Left cardiac atrium (tissue), 4 donors: Measurements from ENCODE around the gene SDC4. TPM values are rescaled to one million over a fixed set of nuclear protein-coding genes. Genes with fewer than 3 reads are reported as not detected.
A peak's percentile ranks its signal among the peaks of the same experiment; 100 is the strongest.

Experiments used
- ATAC-seq, 2 donors: fragments of 200-7000 bp; cut with Tn5 transposase; one replicate each; pipeline ENCODE4 v1.9.1; 2020; ENCODE audit warnings: mild to moderate bottlenecking in 2 of 2, moderate library complexity in 2 of 2
- DNase-seq: peaks from one replicate; pipeline ENCODE4 v3.0.0-alpha.2; 2020
- intact Hi-C, 2 donors: fragments of 100-400 bp; cut with DNase I; formaldehyde crosslinking; loops; one replicate each; pipeline versions ENCODE4 v1.14.1 to v1.15.1; 2022 to 2023
- total RNA-seq, 2 donors: library from RNA; stranded (reverse); fragmentation: NEBNext Ultra II Directional; extraction: Animal tissue kit (Norgen Biotek cat#: 25700); gene quantifications; one replicate each; pipeline ENCODE4 v1.2.1, GENCODE V29; 2021
- donor health status: DM: no; HTN: yes; CAD: no.
- donor health status: DM: no; HTN: yes; CAD: no; lungs with severe emphysema.
- donor health status: DM: yes; HTN: yes; CAD: no.
- donor health status: Dilated cardiomyopathy.

Gene SDC4
- total RNA-seq, 2 donors from 2014 or later: 51.4 to 152 TPM

- intact Hi-C loops: no loop called here
- peak; percentile 29 to 35 for ATAC-seq
- DNase-seq: no peak
Measured at GRCh38 chr20:45308117-45308778, 40.0 kb downstream of the SDC4 start, which contains the start of gene MATN4. Gene MATN4 (minus strand): TSS chr20:45308299. CDS start chr20:45305582, 2,717 bp downstream.

DNA sequence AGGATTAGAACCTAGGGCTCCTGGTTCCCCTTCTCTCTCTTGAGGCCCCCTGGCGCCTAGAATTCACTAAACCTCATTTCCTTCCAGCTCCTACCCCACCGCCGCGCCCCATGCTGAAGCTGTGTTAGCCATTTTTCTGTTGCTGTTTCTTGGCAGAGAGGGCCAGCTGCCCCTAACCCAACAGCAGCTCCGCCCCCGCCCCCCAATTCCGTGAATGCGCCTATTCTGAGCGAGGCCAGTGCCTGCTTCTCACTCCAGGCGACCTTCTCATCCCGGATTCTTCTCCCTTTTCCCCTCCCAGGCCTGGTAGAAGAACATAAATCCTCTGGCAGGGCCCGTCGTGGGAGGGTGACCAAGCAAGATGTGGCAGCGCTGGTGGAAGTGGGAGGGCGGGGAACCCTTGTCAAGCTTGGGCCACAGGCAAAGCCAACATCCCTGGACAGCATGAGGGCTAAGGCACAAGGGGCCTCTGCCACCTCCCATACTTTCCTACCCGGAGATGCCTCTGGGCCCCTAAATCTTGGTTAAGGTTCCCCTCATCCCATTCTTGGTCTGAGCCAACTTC is 41.1 kb downstream of the SDC4 start:
- intact Hi-C loops: no loop called here
- ATAC-seq (no peak), DNase-seq (no peak)

DNA sequence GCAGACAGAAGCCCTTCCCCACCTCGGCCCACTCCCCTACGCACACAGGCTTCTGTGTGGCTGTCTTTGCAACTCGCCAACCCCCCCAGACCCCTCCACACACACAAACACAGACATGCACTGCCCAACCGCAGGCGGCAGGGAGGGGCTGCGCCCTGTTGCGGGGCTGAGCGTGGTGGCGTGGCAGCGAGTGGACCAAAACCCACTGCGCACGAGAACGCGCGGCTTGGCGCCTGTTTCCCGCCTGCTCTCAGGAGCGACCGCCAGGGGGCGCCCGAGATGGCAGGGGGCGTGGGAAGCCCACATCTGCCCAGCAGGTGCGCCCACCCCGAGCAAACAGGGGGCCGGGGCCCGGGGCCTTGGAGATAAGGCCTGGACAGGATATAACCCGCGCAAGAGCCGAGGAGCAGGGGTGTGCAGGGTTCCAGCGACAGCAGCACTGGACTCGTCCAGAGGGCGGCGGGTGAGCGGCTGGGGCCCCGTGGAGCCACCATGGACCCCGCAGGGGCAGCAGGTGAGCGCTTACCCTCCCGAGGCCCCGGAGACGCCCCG is 41.7 kb downstream of the SDC4 start, which contains the start of gene RBPJL:
TSS of gene RBPJL (plus strand) at position 410 of the 552 bp plus-strand sequence. CDS start at position 493, 83 bp downstream.
- intact Hi-C loops: no loop called here
- DNase-seq: no peak
- ATAC-seq: no peak

GRCh38 chr20:45305262-45305661 is 43.0 kb downstream of the SDC4 start:
- intact Hi-C loops: no loop called here

DNA sequence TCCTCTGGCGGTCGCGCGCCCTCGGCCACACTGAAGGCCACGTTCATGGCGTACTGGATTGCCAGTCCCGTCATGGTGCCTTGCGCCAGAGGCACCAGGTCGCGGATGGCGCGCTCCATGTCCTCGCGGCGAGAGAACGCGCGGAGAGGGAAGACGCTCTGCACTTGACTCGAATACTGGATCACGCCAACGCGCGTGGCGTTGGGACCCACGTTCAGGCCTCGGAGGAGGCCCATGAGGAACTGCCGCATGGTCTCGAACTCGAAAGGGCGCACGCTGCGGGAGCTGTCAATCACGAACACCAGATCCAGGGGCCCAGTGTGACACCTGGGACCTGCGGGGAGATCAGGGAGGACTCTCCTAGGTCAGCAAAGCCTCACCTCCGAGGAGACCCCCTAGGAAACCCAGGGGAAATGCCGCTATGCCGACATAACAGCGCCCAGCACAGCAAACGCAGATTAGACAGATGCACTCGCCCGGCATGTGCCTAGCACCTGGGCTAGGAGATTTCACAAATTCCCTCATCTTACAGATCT is 43.7 kb downstream of the SDC4 start:
- intact Hi-C loops: no loop called here
- ATAC-seq (no peak), DNase-seq (no peak)

More at GRCh38 chr20:45305262-45305661, 43.0 kb downstream of the SDC4 start:
- no peak for DNase-seq
- ATAC-seq: no peak

DNA sequence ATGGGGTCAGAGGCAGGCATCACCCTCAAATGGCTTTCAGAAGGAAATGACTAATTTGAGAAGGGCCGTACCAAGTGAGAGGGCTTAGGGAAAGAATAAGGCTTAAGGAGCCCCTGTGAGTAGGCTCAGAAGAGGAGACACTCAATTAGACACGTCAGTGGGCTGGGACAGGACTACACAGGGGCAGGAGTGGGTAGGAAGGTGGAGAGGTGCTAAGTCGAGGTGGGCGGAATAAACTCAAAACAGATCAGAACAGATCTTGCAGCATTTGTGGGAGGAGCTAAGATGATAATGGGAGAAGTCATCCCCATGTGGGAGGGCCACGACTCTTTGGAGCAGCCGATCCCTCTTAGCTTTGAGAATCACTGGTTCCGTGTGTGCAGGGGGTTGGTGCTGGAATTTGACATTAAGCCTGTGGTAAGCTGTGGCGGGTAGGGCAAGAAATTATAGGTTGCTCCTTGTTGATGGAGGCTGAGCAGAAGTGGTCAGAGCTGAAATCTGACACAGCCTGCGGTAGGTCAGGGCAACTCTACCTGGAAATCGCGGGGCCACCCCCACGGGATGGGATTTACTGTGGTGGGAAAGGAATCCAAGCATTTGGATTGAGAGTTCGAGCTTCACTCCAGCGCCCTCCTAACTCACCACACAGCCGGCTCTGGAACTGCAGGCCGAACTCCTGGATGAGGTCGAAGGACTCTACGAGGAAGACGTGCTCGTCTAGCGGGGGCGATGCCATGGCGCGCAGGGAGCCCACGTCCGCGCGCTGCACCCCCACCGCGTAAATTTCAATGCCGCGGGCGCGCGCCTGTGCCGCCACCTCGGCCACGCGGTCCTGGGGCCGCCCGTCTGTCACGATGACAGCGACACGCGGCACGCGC is 44.4 kb downstream of the SDC4 start:
- DNase-seq (no peak), ATAC-seq (no peak)
- intact Hi-C loops: no loop called here

DNA sequence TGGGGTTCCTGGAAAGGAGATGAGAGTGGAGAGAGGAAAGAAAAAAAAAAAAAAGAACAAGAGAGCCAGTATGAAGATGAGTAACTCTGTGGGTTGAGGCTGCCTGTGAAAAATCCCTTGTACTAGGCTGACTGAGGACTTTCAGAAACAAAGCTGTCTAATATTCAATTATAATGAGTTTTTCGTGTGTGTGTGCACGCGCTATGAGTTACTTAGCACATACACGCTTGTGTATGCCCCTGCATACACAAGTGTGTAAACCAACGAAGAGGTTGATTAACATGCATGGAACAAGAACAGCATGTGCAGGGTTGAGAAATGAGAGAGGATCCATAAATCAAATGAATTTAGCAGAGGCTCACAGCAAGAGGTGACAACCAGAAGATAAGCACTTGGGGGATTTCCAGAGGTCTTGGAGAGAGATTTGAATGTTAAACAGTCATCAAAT is 46.4 kb downstream of the SDC4 start:
- intact Hi-C loops: no loop called here
- DNase-seq (no peak), ATAC-seq (no peak)

- DNase-seq (no peak), ATAC-seq (no peak)
- intact Hi-C loops: no loop called here
Measured at GRCh38 chr20:45300961-45301360, 47.3 kb downstream of the SDC4 start.

DNA sequence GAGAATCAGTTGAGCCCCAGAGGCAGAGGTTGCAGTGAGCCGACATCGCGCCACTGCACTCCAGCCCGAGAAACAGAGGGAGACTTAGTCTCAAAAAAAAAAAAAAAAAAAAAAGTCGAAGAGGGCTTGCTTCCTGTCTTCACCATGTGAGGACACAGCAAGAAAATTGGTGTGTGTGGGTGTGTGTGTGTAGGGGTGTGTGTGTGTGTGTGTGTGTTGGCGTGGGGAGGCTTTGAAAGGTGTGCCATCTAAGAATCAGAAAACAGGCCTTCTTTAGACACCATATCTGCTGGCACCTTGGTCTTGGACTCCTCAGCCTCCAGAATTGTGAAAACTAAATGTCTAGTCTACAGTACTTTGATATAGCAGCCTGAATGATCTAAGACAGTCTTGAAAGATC is 48.4 kb downstream of the SDC4 start:
- ATAC-seq (no peak), DNase-seq (no peak)
- intact Hi-C loops: loop anchor here in 1 of 2 donors (10.0 kb wide), 1 partner anchor 205 kb away; no protein-coding TSS in a partner anchor

DNA sequence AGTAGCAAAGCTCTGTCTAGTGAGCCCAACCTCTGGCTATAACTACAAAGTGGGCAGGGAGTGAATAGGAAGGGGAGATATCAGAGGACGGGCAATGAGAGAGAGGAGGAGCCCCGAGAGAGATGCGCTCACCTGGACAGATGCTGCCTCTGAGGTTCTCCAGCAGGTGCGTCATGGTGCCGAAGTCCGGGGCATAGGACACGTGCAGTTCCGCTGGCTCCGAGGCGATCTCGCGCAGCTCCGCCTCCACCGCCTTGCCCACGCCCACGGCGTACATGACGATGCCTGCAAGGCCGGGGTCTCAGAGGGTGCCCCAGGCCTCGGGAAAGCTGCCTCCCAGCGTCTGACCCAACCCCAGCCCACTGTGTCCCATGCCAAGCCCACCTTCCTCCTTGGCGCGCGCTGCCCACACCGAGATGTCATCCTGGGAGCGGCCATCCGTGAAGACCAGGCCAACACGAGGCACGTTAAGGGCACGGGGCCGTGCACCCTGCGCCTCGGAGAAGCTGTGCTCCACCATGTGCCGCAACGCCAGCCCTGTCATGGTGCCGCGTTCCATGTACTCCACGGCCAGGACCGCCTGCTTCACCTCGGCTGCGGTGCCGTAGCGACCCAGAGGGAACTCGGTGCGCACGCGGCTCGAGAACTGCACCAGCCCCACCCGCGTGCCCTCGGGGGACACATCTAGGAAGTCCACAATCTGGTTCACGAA is 50.3 kb downstream of the SDC4 start:
- ATAC-seq: no peak
- no peak for DNase-seq
- intact Hi-C loops: loop anchor here in 1 of 2 donors (10.0 kb wide), 1 partner anchor 203 kb away; no protein-coding TSS in a partner anchor

DNA sequence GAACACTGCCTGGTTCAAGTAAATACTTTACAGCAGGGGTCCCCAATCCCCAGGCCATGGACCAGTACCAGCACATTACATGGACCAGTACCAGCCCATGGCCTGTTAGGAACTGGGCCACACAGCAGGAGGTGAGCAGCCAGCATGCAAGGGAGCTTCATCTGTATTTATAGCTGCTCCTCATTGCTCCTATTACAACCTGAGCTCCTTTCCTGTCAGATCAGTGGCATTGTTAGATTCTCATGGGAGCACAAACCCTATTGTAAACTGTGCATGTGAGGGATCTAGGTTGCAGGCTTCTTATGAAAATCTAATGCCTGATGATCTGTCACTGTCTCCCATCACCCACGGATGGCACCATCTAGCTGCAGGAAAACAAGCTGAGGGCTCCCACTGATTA is 53.6 kb downstream of the SDC4 start:
- intact Hi-C loops: loop anchor here in 1 of 2 donors (10.0 kb wide), 1 partner anchor 200 kb away; no protein-coding TSS in a partner anchor
- ATAC-seq (no peak), DNase-seq (no peak)

DNA sequence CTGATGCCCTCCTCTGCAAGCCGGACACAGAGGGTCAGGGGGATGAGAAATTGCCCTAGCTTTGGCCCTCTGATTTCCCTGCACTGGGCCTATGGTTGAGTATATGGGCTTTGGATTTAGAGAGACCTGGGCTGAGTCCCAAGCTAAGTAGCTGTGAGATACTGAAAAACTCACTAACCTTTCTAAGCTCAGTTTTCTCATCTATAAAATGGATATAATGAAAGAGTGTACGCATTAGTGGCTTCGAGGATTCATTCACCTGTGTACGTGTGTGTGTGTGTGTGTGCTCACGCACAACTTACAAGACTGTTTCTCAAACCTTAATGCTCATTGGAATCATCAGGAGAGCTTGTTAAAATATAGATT is 54.2 kb downstream of the SDC4 start:
- intact Hi-C loops: loop anchor here in 1 of 2 donors (10.0 kb wide), 1 partner anchor 199 kb away; no protein-coding TSS in a partner anchor
- ATAC-seq (no peak), DNase-seq (no peak)

- intact Hi-C loops: loop anchor here in 1 of 2 donors (10.0 kb wide), 1 partner anchor 199 kb away; no protein-coding TSS in a partner anchor
- ATAC-seq (peak; percentile 80 to 91), DNase-seq (peak; percentile 88)
Measured at GRCh38 chr20:45293041-45294002, 54.9 kb downstream of the SDC4 start.

DNA sequence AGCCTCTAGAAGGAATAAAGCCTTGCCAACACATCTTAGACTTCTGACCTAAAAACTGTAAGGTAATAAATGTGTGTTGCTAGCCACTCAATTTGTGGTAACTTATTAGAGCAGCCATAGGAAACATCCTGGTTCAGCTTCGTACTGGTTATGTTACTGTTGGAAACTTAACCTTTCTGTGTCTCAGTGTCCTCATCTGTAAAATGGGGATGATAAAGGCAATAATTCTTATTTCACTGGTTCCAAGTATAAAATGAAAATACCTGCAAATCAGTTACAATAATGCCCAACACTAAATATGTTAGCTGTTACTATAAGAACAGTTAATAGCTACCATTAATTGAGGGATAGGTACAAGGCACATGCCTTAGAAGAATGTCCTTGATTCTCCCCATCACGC is 55.9 kb downstream of the SDC4 start:
- no peak for ATAC-seq
- no peak for DNase-seq
- intact Hi-C loops: loop anchor here in 1 of 2 donors (10.0 kb wide), 1 partner anchor 198 kb away; no protein-coding TSS in a partner anchor

GRCh38 chr20:45291526-45291925 is 56.7 kb downstream of the SDC4 start:
- ATAC-seq (no peak), DNase-seq (no peak)
- intact Hi-C loops: loop anchor here in 1 of 2 donors (2.0 to 10.0 kb wide), 2 partner anchors 197 to 281 kb away; no protein-coding TSS in a partner anchor

- ATAC-seq: peak; percentile 62 to 66
- peak; percentile 84 for DNase-seq
- intact Hi-C loops: loop anchor here in 1 of 2 donors (2.0 to 10.0 kb wide), 2 partner anchors 196 to 280 kb away; no protein-coding TSS in a partner anchor
Measured at GRCh38 chr20:45290677-45291355, 57.4 kb downstream of the SDC4 start.
